Glomerular endothelial cell (primary cell): Measurements from ENCODE around the gene METTL22. TPM values are rescaled to one million over a fixed set of nuclear protein-coding genes. Genes with fewer than 3 reads are reported as not detected.

Experiments used
- DNase-seq: peaks from one replicate; pipeline ENCODE4 v3.0.0-alpha.2; 2011; ENCODE audit warnings: low read depth, low spot score; ENCODE audit errors: extremely low read depth
- total RNA-seq: library from RNA; depleted of rRNA; stranded (reverse); fragments of >200 nt; gene quantifications from 2 replicates; pipeline ENCODE4 v1.2.3, GENCODE V29; 2015

The METTL22 gene
- total RNA-seq, 1 donor from 2014 or later = 22.1 TPM

DNA sequence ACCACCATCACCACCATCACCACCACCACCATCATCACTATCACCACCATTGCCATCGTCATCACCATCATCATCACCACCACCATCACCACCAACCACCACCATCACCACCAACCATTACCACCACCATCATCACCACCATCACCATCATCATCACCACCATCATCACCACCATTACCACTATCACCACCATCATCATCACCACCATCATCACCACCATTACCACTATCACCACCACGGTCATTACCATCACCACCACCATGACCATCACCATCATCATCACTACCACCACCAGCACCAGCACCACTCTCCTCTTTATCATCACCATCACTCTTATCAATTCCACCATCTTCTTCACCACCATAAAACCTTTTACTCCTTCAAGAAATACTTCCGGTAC is 30.0 kb upstream of the METTL22 start:
- no peak for DNase-seq

DNA sequence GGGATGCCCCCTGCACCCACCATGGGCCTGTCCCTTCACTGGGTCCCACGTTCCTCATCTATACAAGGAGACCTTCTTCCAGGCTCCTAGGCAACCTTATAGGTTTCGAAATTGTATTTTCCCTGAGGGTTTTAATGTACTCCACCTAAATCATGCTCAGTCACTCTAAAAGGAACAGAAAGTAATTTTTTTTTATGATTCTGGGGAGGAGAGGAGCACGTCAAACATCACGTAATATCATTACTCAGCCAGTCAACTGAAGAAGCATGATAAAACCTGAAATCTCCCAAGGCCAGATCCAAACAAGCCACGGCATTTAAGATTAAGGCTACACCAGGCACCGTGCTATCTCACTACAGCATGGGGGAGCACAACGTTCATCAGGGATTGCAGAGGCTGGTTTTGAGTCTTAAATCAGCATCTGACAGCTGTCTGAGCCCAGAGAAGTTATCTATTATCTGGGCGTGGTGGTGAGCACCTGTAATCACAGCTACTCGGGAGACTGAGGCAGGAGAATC is 27.3 kb upstream of the METTL22 start:
- no peak for DNase-seq

DNA sequence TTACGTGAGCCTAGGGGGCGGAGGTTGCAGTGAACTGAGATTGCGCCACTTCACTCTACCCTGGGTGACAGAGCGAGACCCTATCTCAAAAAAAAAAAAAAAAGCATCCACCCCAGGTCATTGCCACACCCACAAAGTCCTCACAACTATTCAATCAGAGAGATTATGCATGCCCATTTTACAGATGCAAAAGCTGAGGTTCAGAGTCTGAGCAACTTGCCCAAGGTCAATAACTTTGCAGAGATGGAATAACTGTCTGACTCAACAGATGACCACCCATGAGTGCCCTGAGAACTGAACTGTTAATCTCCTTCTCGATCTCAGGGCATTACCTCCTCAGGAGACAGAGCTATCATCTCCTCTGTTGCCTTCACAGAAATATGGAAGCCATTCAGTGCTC is 25.7 kb upstream of the METTL22 start:
- DNase-seq = no peak

DNA sequence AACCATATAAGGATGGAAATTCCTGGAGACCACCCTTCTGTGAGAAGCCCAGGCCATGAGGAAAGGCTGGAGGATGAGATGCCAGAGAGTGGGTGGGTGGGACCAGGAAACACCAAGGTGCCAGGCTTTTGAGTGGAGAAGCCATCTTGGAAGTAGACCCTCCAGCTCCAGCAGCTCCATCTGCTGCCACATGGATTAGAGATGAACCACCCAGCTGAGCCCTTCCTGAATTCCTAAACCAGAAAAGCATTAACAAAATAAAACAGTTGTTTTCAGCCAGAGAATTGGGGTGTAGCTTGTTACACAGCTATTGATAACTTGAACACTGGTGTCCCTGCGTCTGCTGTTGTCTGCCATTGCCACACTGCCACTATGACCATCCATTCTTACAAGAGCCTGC is 24.9 kb upstream of the METTL22 start:
- DNase-seq = no peak

DNA sequence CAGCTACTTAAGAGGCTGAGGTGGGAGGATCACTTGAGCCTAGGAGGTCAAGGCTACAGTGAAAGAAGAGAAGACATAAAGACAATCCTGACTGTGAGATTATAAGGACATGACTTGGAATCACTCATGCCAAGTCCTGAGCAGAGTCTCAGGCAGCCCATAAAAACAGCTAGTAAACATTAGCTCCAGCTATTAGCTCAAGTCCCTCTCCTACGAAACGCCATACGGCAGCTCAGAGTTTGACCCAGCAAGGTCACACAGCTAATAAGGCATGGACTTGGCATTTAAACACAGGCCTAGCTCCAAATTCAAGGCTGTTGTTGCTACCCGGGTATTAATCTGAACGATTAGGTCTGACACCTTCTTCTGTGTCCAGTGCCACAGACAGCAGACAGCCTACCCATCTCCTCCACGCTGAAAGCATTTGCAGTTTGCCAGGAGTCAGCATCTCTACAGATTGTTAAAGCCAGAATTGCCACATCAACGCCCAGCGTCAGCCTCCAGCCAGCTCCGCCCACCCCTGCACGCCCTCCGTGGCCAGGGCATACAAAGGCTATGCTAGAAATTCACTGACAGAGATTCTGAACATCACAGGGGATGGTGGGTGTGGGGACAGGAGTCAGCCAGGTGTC is 21.2 kb upstream of the METTL22 start:
- DNase-seq = no peak

DNA sequence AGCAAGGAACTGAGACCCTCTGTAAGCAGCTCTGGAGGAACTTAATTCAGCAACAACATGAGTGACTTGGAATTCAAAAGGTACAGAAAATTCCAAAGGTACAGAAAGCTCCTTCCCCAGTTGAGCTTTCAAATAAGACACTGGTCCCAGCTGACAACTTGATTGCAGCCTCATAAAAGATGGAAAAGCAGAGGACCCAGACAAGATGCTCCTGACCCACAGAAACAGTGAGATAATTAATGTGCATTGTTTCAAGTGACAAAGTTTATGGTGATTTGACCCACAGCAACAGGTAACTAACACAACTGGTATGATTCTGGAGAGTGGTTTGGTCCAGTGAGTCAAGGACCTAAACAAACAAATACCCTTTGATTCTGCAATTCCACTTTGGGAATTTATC is 15.9 kb upstream of the METTL22 start:
- DNase-seq = no peak

DNA sequence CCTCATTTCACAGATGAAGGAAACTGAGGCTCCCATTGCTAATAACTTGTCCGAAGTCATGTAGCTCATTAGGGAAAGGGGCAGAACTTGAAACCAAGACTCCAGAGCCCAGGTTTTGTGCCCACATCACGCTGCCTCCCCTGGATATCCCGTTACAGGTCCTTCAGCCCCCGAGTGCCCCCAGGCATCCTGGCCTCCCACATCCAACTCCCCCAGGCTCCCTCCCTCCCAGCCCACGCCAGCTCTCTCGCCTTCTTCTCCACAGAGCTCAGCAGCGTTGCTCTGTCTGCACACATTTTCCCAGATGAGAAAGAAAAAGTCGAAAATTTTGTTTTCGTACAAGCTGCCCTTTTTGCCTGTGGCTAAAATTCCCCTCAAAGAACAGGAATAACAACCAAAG is 14.3 kb upstream of the METTL22 start:
- DNase-seq = no peak

DNA sequence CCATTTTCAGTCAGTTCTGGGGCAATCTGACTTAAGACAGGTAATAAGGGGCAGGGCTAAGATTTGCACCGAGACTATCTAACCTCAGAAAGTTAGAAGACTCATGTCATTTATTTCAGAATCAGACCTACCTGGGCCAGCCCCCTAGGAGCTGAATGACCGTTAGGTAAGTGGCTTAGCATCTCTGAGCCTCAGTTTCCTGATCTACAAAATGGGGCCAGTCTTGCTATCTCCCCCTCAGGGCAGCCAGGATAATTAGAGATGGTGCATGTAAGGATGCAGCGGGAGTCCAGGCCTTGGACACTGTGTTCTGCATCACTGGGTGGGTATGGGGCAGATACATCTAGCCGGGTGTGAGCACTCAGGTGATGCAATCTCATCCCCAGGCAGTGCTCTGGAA is 10.4 kb upstream of the METTL22 start:
- no peak for DNase-seq

DNA sequence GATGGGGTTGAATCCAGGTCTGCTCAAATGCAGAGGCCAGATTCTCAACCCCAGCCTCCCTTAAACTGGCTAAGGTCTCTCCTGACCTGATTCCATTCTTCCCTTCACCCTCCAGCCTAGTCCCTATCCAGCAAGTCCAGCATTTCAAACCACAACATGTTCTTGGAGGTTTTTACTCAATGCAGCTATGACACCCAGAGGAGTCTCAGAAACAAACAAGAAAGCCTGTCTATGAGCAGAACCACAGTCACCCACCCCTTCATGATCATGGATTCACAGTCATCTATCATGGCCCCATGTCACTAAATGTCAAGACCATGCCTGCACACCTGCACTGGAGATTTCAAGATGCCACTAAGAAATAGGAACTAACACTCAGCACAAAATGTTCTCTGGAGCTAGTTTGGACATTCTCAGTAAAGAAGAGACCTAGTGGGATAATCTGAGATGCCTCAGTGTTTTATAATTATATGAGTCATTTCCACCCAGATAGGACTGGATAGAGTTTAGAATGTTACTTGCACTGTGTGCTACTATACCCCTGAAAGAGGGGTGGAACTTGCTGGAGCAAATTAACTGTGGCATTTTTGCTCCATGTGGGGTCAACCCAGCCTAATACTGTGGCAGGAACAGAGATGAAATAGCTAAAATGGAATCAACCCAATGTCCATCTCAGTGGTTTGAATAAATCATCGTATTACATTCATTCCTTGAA is 9.5 kb upstream of the METTL22 start:
- DNase-seq = no peak

DNA sequence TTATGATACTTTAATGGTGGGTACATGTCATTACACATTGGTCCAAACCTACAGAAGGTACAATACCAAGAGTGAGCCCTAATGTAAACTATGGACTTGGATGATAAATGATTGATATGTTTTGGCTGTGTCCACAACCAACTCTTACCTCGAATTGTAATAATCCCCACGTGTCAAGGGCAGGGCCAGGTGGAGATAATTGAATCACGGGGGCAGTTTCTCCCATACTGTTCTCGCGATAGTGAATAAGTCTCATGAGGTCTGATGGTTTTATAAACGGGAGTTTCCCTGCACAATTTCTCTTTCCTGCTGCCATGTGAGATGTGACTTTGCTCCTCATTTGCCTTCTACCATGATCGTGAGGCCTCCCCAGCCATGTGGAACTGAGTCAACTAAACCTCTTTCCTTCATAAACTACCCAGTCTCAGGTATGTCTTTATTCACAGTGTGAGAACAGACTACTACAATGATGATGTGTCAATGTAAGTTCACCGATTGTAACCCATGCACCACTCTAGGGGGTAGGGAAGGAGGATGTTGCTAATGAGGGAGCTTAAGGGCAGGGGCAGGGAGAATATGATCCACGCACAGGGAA is 7.0 kb upstream of the METTL22 start:
- no peak for DNase-seq

DNA sequence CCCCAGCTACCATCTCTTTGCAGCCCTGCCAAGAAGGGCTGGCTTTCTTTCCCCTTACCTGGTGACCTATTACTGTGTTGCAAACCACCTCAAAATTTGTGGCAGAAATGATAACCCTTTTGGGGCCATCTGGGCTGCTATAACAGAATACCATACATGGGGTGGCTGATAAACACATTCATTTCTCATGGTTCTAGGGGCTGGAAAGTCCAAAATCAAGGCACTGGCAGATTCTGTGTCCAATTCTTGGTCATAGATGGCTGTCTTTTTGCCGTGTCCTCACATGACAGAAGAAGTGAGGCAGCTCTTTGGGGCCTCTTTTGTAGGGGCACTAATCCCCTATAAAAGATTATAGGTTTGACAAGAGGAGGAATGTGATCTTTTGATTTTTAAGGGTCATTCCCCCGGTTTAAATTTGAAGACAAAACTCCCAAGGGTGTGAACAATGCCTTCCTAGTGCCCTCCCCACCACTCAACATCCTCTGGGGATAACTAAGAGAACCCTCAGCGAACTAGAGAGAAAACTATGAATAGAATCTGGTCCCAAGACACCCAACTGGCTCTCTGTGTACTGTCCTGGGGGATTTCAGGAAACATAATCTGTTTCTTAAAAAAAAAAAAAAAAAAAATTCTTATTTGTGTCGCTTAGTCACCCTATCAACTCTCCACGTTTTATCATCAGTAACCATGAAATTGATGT is 1.7 kb upstream of the METTL22 start:
- no peak for DNase-seq

DNA sequence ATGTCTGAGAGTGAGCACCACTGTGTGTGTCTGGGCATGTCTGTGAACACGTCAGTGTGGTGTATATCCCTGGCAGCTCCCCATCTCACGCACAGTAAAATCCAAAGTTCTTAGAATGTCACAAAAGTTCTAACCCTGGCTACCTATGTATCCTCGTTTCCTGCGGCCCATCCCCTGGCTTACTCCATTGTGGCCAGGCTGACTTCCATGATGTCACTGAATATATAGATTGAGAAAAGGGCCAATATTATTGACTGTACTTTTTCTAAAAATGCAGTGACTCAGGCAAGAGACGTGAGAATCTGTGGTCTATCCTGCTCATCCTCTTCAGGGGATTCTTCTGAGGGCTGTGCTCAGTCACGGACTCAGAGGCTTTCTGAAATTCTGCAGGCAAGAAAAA is 963 bp upstream of the METTL22 start:
- DNase-seq = no peak

DNA sequence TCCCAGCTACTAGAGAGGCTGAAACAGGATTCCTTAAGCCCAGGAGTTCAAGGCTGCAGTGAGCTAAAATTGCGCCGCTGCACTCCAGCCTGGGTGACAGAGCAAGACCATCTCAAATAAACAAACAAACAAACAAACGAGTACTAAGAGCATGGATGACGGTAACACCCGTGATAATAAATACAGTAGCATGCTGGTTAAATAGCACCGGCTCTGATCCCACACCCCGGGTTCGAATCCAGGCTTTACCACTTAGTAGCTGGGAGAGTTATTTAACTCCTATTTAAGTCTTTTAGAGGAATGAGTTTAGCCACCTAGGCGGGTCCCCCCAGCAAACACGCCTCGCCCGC is 301 bp upstream of the METTL22 start:
- DNase-seq = no peak

DNA sequence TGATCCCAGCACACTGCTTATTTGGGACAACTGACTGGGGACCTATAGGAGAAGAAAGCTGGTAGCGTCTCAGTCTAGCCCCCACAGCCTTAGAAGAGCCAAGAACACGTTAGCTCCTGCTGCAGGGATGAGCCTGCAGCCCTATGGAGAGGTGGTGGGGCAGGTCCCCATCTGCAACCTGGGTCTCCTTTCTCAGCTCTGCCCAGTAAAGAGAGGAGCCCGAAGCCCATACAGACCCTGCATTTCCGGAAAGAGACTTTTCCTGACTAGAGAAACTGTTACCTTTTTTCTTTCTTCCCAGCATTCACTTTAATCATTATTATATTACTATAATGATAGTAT is 788 bp downstream of the METTL22 start:
- DNase-seq = no peak

DNA sequence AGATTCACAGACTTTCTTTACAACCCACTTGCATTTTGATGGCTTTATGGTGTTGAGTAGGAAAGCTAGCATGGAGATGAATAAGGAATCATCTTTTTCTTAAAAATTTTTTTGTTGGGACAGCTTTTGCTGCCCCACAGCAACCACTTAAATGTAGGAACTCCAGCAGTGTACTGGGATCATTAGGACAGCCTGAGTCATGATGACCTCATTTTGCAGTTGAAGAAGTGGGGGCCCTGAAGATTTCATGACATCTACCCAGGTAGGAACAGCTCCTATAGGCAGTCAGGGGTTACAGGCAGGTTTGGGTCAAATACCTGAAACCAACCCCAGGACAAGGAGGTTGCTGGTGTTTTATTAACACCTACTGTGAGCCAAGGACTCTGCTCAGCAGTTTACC is 2.1 kb downstream of the METTL22 start:
- DNase-seq = no peak

DNA sequence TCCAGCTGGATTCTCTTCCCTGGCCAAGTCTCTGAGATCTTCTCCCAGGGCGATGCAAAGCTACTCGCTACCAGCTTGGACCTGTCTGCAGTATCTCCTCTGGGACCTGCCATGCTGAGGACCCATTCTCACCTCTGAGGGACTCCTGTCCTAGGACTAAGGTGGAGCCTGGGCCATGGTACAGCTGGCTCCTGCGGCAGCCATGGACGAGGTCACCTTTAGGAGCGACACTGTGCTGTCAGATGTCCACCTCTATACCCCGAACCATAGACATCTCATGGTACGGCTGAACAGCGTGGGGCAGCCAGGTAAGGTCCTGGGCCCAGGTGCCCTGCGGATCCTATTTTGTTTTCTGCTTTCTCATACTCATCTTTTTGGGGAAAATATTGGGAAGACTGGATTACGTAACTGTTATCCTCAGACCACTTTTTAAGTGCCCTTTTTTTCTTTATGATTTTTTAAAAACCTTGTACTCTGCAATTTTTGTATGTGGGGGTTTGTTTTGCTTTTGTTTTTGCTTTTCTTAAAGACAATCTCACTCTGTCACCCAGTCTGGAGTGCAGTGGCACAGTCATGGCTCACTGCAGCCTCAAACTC is 4.1 kb downstream of the METTL22 start:
- DNase-seq = no peak

DNA sequence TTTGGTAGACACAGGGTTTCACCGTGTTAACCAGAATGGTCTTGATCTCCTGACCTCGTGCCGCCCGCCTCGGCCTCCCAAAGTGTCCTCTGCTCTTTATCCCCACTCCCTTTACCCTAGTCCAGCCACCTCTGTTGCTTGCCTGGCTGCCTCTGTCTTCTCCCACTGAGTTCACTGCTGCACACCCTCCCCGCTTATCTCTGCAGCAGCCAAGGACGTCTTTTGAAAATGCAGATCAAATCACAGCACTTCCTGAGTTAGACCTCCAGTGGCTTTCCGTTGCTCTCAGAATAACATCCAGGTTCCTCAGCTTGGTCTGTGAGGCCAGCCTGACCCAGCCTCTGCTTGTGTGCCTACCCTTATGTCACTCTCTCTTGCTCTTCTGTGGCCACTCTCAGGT is 5.4 kb downstream of the METTL22 start:
- no peak for DNase-seq

DNA sequence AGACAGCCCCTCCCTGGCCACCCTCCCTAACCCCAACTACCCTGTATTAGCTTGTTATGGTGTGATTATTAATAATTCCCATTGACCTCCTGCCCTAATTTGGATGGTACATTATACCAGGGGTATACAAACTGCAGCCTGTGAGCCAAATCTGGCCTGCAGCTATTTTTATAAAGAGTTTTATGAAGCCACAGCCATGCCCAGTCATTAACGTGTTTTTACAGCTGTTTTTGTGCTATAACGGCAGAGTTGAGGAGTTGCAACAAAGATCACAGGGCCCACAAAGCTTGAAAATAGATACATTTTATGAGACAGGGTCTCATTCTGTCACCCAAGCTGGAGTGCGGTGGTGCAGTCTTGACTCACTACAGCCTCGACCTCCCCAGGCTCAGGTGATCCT is 6.0 kb downstream of the METTL22 start:
- DNase-seq = no peak

DNA sequence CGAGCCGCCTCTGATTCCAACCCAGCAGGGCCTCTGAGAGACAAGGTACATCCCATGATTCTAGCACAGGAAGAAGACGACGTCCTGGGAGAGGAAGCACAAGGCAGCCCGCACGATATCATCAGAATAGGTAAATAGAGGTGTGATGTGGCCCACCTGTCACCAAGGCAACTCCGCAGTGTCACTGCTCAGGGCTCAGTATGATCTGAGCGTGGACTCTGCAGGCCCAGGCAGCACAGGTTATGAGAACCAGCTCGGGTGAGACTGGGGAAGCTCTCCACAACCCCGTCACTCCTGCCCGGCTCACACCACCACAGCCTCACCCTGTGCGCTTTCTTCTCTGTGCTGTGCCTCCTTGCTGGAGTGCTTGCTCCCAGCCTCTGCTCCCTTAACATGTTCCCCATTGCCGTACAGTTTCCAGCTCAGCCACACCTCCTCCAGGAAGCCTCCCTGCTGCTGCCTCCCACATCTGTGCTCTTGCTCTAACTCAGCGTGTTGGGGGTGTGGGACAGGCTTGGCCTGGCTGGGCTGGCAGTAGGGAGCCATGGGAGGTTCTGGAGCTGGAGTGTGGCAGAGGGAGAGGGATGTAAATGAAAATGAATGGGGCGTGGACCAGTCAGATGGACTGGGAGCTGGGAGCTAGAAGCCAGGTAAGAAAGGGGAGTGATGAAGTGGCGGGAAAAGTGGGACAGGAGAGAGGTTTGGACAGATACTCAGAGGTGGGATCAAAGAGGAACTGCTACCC is 7.7 kb downstream of the METTL22 start:
- no peak for DNase-seq

DNA sequence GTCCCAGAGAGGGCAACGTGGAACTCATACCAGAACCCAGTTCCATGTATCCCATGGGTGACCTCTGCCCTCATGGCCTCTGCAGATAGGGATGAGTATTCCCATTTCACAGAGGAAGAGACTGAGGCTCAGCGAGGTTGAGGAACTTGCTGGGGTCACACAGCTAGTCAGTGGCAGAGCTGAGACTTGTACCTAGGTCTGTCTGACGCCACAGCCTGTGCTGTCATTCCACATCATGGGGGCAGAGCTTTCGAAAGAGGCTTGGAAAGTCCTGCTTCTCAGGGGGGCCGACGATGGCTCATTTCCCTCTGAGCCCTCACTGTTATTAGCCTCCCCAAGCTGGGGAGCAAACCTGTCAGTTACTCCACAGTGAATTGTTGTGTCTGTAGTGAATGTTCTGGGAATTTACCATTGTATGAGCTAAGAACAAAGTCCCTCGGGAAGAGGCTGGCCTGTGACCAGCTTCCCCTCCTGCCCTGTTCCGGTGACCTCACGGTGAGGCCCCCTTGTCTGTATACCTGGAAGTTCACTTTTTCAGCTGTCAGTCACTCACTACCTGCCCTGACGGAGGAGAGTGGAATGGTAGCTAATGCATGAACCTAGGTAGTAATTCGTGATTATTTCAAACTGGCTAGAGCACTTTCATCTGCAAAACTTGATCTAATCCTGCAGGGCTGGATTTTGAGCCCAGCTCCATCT is 8.9 kb downstream of the METTL22 start:
- DNase-seq = no peak
